T-helper 1 cell treated with Interleukin-12 subunit alpha and Interleukin-12 subunit beta and Interleukin-4 antibody, amounts not matched to agents 30 μg/mL and 1 μg/mL, for 36 hours (primary cell): ENCODE results near the gene EMC10.

Experiments used
- H3K27ac Mint-ChIP-seq: one replicate; pipeline ENCODE4 v1.8.0; 2021; ENCODE audit warnings: mild to moderate bottlenecking, mixed read lengths
- H3K27me3 Mint-ChIP-seq: one replicate; pipeline ENCODE4 v1.8.0; 2021; ENCODE audit warnings: low read depth, mixed read lengths
- H3K36me3 Mint-ChIP-seq: one replicate; pipeline ENCODE4 v1.8.0; 2021; ENCODE audit warnings: low read depth, mixed read lengths
- H3K4me1 Mint-ChIP-seq: one replicate; pipeline ENCODE4 v1.8.0; 2021; ENCODE audit warnings: low read depth, mixed read lengths
- H3K4me3 Mint-ChIP-seq: one replicate; pipeline ENCODE4 v1.8.0; 2021; ENCODE audit warnings: mild to moderate bottlenecking, moderate library complexity, mixed read lengths
- H3K9me3 Mint-ChIP-seq: one replicate; pipeline ENCODE4 v1.8.0; 2021; ENCODE audit warnings: mixed read lengths

Gene EMC10

GRCh38 chr19:50493171-50493570, 16.9 kb downstream of the EMC10 start:
- Mint-ChIP-seq H3K27ac (no peak overlapping the region), H3K4me1 (peaks cover 12% of the 10 kb centered on the region), H3K27me3 (peaks cover 7% of the 10 kb centered on the region), H3K36me3 (peaks cover 4% of the 10 kb centered on the region), H3K9me3 (no peaks in the 10 kb centered on the region), H3K4me3 (no peak overlapping the region)

- Mint-ChIP-seq H3K4me3 (no peak overlapping the region), H3K36me3 (no peaks in the 10 kb centered on the region), H3K4me1 (peaks cover 9% of the 10 kb centered on the region), H3K9me3 (no peaks in the 10 kb centered on the region), H3K27ac (no peak overlapping the region), H3K27me3 (peaks cover 7% of the 10 kb centered on the region)
Observed at GRCh38 chr19:50494186-50495019, 18.1 kb downstream of the EMC10 start.

DNA sequence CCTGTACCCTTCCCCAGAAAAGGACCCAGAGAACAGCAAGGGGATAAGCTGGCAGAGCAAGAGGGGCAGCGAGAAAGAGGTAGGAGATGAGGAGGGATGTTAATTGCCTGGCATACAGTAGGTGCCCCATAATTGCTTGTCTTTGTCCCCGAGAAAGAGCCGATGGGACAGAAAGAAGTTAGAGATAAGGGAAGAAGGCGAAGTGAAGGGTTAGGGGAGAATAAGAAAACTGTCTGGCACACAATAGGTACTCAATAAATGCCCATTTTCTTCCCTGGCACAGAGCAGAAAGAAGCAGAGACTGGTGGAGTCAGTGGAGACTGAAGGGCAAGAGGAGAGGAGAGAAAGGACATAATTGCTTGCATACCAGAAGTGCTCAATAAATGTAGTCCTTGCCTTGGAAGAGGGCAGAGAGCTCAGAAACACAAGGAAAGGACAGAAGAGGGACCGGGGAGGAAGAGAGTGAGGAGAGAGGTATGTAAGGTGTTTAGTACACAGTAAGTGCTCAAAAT, 18.8 kb downstream of the EMC10 start:
- no peaks in the 10 kb centered on the region for H3K36me3 Mint-ChIP-seq
- H3K27me3 Mint-ChIP-seq = peaks cover 7% of the 10 kb centered on the region
- H3K9me3 Mint-ChIP-seq = no peaks in the 10 kb centered on the region
- no peak overlapping the region for H3K4me3 Mint-ChIP-seq
- H3K27ac Mint-ChIP-seq = peak overlapping the region; percentile 2
- H3K4me1 Mint-ChIP-seq = peaks cover 9% of the 10 kb centered on the region

GRCh38 chr19:50496189-50497021, 20.1 kb downstream of the EMC10 start:
- Mint-ChIP-seq H3K4me1 (peaks cover 9% of the 10 kb centered on the region), H3K4me3 (no peak overlapping the region), H3K27ac (no peak overlapping the region), H3K36me3 (no peaks in the 10 kb centered on the region), H3K27me3 (peaks cover 6% of the 10 kb centered on the region), H3K9me3 (no peaks in the 10 kb centered on the region)

DNA sequence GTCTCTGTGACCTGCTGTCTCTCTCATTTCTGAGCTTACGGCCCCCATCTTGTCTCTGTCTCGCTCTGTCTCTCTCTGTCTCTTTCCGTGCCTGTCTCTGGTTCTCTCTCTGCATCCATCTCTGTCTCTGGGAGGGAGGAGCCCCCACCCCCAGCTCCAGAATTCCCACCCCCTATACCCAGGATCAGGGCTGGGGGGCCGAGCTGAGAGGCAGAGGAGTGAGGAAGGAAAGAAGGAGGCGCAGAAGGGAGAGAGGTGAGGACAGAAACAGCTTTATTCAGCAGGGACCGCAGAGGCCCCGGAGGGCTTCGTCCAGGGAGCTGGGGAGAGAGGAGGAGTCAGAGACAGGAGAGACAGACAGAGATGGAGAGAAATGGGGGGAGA, 20.7 kb downstream of the EMC10 start:
- H3K4me3 Mint-ChIP-seq = no peak overlapping the region
- peaks cover 4% of the 10 kb centered on the region for H3K4me1 Mint-ChIP-seq
- H3K27ac Mint-ChIP-seq = no peak overlapping the region
- H3K27me3 Mint-ChIP-seq = no peaks in the 10 kb centered on the region
- no peaks in the 10 kb centered on the region for H3K36me3 Mint-ChIP-seq
- H3K9me3 Mint-ChIP-seq = no peaks in the 10 kb centered on the region

GRCh38 chr19:50498219-50499056, 22.1 kb downstream of the EMC10 start:
- H3K4me3 Mint-ChIP-seq = no peak overlapping the region
- no peaks in the 10 kb centered on the region for H3K27me3 Mint-ChIP-seq
- H3K9me3 Mint-ChIP-seq = no peaks in the 10 kb centered on the region
- no peak overlapping the region for H3K27ac Mint-ChIP-seq
- no peaks in the 10 kb centered on the region for H3K4me1 Mint-ChIP-seq
- no peaks in the 10 kb centered on the region for H3K36me3 Mint-ChIP-seq

GRCh38 chr19:50500060-50500752, 23.9 kb downstream of the EMC10 start:
- H3K27ac Mint-ChIP-seq = no peak overlapping the region
- H3K4me1 Mint-ChIP-seq = no peaks in the 10 kb centered on the region
- H3K27me3 Mint-ChIP-seq = no peaks in the 10 kb centered on the region
- H3K4me3 Mint-ChIP-seq = no peak overlapping the region
- H3K9me3 Mint-ChIP-seq = no peaks in the 10 kb centered on the region
- H3K36me3 Mint-ChIP-seq = no peaks in the 10 kb centered on the region

DNA sequence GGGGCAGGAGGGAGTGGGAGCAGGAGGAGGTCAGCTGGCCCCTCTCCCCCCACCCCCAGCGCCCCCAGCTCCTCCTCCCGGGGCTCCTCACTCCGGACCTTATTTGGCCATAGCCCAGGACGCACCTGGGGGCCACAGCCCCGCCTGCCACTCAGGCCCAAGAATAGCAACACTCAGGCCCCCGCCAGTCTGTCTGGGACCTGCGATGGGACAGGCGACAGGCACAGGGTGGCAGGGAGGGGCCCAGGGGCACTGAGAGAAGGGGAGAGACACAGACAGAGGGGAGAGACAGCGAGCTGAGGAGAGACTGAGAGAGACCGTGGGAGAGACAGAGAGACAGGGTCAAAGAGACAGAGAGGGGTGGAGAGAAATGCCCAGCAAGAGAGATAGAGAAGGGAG, 24.4 kb downstream of the EMC10 start:
- Mint-ChIP-seq H3K9me3 (no peaks in the 10 kb centered on the region), H3K36me3 (no peaks in the 10 kb centered on the region), H3K4me3 (no peak overlapping the region), H3K27me3 (no peaks in the 10 kb centered on the region), H3K4me1 (no peaks in the 10 kb centered on the region), H3K27ac (peak overlapping the region; percentile 55)

GRCh38 chr19:50501186-50501567, 24.9 kb downstream of the EMC10 start:
- H3K27ac Mint-ChIP-seq = peak overlapping the region; percentile 55
- H3K36me3 Mint-ChIP-seq = no peaks in the 10 kb centered on the region
- H3K9me3 Mint-ChIP-seq = no peaks in the 10 kb centered on the region
- H3K4me1 Mint-ChIP-seq = no peaks in the 10 kb centered on the region
- no peaks in the 10 kb centered on the region for H3K27me3 Mint-ChIP-seq
- H3K4me3 Mint-ChIP-seq = no peak overlapping the region

DNA sequence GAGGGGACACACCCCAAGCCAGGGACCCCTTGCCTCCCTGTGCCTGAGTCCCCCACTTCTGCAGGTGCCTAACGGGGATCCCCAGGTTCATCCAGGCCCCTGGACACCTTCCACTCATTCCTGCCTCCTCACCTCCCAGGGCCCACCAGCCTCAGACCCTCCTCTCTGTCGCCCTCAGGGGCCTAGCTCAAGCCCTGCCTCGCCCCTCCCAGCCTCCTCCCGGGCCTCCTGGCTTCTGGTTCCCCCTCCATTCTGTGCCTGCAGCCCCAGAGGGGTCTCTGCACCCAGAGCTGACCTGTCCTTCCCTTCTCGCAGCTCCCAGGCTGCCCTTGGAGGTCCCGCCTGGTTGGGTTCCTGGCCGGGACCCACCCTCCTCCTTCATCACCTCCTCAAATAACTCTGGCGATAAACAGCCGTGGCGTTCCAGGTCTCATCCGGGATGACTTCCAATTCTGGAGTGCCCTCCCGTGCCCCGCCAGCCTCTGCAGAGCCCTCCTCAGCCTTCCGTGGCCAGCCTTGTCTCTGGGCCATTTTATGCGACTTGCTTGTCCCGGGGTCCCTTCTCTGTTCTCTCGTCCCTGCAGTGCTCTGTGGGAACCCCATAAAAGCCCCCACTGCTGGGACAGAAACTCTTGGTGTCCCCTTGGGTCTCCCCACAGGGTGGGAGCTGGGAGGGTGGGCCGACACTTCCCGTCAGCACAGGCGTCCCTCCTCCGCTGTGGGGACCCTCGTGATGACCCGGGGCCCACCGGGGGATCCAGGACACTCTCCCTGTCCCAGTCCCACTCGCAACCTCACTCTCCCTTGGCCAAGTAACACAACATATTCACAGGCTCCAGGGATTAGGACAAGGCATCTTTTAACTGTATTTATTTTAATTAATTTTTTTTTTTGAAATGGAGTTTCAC, 25.5 kb downstream of the EMC10 start:
- no peak overlapping the region for H3K27ac Mint-ChIP-seq
- H3K4me1 Mint-ChIP-seq = no peaks in the 10 kb centered on the region
- H3K36me3 Mint-ChIP-seq = no peaks in the 10 kb centered on the region
- no peaks in the 10 kb centered on the region for H3K9me3 Mint-ChIP-seq
- H3K4me3 Mint-ChIP-seq = no peak overlapping the region
- no peaks in the 10 kb centered on the region for H3K27me3 Mint-ChIP-seq

DNA sequence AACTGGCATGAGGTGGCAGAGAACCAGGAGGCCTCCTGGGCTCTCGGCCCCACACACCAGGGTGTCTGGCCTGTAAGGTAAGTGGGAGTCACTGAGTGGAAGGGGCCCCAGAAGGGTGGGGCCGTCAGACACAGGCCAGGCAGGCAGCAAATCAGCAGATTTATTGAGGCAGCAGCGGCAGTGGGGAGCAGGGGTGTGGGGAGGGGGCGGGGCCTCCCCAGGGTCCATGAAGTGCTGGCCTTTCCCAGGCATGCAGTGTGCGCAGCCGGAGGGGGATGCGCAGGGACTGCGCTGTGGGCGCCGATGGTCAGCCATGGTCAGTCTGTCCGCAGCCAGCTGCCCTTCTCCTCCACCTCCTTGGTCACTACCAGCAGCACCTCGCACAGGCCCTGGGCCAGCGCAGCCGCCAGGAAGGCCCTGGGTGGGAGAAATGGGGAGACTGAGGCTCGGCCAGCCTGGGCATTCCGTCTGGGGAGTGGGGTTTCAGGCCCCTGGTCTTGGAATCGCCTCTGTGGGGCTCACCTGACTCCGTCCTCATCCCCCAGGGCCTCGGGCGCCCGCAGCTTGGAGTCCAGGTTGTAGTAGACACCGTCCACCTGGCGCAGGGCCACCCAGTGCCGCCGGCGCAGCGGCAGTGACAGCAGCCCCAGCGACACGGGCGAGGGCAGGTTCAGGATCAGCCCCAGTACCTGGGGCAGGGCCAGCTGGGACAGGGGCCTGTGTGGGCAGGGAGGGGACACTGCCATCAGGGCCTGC, 29.7 kb downstream of the EMC10 start:
- H3K9me3 Mint-ChIP-seq = no peaks in the 10 kb centered on the region
- H3K4me3 Mint-ChIP-seq = no peak overlapping the region
- H3K36me3 Mint-ChIP-seq = peaks cover 10% of the 10 kb centered on the region
- H3K4me1 Mint-ChIP-seq = peaks cover 11% of the 10 kb centered on the region
- no peak overlapping the region for H3K27ac Mint-ChIP-seq
- no peaks in the 10 kb centered on the region for H3K27me3 Mint-ChIP-seq

GRCh38 chr19:50506700-50507099, 30.4 kb downstream of the EMC10 start:
- H3K9me3 Mint-ChIP-seq = no peaks in the 10 kb centered on the region
- peaks cover 14% of the 10 kb centered on the region for H3K4me1 Mint-ChIP-seq

More at GRCh38 chr19:50506700-50507099, 30.4 kb downstream of the EMC10 start:
- no peak overlapping the region for H3K27ac Mint-ChIP-seq
- H3K36me3 Mint-ChIP-seq = peaks cover 10% of the 10 kb centered on the region
- H3K4me3 Mint-ChIP-seq = no peak overlapping the region
- no peaks in the 10 kb centered on the region for H3K27me3 Mint-ChIP-seq
